Measurements from ENCODE around the gene CHRNA9.
"Not testable (repeated sequence)": the region's sequence is repeated elsewhere in the genome, so short reads cannot be mapped to it uniquely, and the experiment has no call there.

Gene CHRNA9

DNA sequence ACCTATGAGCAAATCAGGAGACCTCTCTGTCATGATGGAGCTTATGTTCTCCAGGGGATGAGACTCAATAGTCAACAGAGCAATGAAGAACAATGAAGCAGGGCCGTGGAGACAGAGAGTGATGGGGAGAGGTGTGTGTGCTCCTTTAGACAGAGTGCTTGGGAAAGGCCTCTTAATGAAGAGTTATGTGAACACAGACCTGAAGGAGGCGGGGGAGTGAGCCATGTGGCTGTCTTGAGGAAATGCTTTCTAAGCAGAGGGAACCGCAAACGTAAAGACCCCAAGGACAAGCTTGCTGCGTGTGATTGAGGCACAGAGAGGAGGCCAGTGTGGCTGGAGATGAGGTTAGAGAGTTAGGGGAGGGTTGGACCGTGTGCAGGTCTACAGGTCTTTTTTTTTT lies 53.1 kb downstream of the CHRNA9 start:
- no peak for DNase-seq (ENCODE audit: low spot score)

- DNase-seq (ENCODE audit: low spot score), result no peak
Observed at GRCh38 chr4:40389986-40390385, 54.9 kb downstream of the CHRNA9 start.

DNA sequence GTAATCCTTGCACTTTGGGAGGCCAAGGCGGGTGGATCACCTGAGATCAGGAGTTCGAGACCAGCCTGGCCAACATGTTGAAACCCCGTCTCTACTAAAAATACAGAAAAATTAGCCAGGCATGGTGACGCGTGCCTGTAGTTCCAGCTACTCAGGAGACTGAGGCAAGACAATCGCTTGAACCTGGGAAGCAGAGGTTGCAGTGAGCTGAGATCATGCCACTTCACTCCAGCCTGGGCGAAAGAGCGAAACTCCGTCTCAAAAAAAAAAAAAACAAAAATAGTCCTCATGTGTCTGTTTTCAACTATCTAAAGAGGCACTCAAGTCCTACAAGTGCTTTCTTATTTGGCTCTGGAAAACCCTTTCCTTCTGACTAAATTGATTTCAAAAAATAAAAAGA lies 57.1 kb downstream of the CHRNA9 start:
- DNase-seq (ENCODE audit: low spot score), result not testable (repeated sequence)

GRCh38 chr4:40394236-40394635 lies 59.1 kb downstream of the CHRNA9 start:
- no peak for DNase-seq (ENCODE audit: low spot score)

DNA sequence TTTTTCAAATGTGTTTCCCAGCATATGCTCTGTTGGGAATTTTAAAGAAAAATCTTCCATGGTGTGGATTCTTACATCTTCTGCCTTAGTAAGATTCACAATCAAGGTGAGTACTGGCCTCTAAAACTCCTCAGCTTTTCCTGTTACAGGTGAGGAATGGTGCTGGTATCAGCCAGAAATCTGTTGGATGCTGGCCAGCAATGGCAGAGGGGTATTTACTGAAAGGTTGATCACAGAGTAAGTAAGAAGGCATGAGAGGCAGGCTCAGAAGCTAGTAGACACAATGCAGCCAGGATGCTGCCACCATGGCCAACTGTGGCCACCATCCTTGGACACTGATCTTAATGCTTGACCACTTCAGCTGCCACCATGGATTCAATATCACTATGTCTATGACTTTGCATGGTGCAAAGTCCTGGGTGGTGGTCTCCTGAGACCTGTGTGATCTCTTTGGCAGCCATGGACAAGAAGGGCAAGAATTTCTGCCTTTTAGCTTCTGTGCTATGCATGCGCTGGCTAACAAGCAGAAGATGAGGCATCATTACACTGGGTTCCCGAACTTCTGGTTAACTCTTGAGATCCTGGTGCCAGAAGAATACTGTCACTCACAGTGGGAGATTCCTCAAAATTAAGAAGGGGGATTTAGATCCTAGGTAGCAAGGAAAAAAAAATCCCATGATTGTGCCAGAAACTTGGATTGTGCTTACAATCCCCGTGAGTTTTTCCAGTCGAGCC lies 60.2 kb downstream of the CHRNA9 start:
- DNase-seq (ENCODE audit: low spot score), result no peak

DNA sequence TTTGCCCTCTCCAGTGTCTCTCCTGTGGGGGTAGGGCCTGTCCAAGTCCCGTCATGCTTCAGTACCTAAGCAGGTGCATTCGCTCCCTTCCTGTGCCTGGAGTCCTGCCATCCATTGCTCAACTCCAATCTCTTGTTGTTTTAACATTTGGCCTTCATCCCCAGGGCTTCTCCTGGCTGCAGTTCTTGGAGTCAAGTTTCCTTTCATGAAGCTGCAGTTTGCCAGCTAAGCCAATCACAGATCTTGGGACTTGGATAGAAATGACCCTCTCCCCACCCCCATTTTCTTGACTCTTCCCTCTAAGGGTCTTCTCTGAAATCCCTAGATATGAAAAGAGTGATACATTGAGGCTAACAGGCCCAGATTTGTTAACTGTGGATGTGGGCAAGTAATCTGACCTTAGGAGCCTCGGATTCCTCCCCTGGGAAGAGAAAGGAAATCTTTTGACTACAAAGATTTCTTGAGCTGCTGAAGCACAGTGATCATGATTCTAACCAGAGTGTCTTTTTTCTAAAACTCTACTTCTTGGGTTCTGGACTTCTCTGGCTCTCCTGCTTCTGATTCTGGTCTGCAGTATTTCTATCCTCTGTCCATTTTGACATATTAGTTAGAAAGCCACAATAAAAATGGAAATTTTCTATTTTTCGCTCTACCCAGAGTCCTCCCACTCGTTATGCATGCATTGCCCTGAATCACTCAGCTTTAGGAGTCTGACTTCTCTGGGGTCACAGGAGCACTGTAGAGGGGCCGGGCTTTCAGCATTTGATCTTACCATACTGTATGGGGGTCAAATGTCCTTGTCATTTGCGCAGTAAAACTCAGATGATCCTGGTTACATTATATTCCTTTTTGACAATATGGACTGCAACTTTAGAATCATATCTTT lies 61.0 kb downstream of the CHRNA9 start:
- no peak for DNase-seq (ENCODE audit: low spot score)

DNA sequence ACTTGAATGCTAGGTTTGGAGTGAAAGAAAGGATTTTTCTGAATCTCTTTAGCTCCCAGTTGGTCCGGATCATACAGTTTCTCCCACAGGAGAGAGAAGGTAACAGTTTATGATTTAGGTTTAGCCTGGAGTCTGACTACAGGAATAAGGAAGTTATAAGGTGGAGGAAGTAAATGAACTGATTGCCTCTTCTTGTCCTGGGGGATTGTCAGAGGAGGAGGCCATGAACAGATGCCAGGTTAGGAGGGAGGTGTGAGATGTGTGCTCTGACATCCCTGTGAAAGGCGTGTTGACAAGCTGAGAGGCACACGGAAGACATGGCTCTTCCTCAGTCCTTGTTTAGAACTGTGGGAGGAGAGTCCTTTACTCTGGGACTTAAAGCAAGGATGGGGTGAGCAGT lies 64.4 kb downstream of the CHRNA9 start:
- DNase-seq (ENCODE audit: low spot score), result no peak

- no peak for DNase-seq (ENCODE audit: low spot score)
Observed at GRCh38 chr4:40401096-40401495, 66.0 kb downstream of the CHRNA9 start.

DNA sequence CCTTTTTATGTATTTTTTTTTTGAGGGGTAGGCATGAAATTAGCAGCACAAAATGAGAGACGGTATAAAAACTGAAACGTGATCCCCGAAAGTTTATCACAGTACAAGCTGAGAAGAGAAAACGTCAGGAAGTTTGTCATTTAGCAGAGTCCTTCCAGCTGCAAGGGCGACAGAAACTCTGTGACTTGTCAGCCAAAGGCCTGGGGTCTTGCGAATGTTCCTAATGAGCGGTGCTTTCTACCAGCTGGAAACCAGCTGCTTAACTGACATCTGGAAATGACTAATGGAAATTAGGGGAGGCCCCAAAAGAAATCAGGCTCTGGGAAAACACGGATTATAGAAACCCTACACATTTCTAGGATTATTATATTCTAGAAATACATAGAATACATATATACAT lies 66.5 kb downstream of the CHRNA9 start:
- DNase-seq (ENCODE audit: low spot score), result no peak

DNA sequence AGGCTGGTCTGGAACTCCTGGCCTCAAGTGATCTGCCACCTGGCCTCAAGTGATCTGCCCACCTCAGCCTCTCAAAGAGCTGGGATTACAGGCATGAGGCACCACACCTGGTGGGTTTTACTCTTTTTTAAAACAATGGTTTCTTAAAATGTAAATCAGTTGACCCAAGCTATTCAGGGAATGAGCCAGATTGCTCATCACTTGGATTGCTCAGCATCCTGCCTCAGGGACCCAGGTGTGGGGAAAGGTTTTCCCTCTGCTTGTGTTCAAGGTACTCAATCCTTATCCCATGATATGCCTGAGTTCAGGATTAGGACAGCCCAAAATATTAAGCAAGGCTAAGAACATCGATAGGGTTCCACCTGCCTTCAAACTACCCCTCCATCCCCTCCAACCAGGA lies 67.4 kb downstream of the CHRNA9 start:
- DNase-seq (ENCODE audit: low spot score), result no peak

GRCh38 chr4:40403081-40403480 lies 67.9 kb downstream of the CHRNA9 start:
- DNase-seq (ENCODE audit: low spot score), result no peak
